HUES6 (cell line): Measurements from ENCODE around the gene CCDC120.

Experiments used
- H3K27ac ChIP-seq: 2 replicates; pipeline ENCODE4 v1.7.0; 2013; ENCODE audit warnings: low read depth, mild to moderate bottlenecking, low read length, inconsistent platforms
- H3K27me3 ChIP-seq: 2 replicates; pipeline ENCODE4 v1.6.1; 2013; ENCODE audit warnings: low read length; ENCODE audit not compliant: control insufficient read depth, insufficient read depth
- H3K36me3 ChIP-seq: 2 replicates; pipeline ENCODE4 v1.6.1; 2013; ENCODE audit warnings: low read length; ENCODE audit not compliant: control insufficient read depth, insufficient read depth
- H3K4me1 ChIP-seq: 2 replicates; pipeline ENCODE4 v1.6.1; 2013; ENCODE audit warnings: low read length; ENCODE audit not compliant: control insufficient read depth, insufficient read depth
- H3K4me3 ChIP-seq: 2 replicates; pipeline ENCODE4 v1.5.1; 2013; ENCODE audit warnings: low read depth, low read length
- H3K9ac ChIP-seq: one replicate; pipeline ENCODE4 v1.6.1; 2013; ENCODE audit warnings: mild to moderate bottlenecking, low read length
- H3K9me3 ChIP-seq: 2 replicates; pipeline ENCODE4 v1.6.1; 2013; ENCODE audit warnings: low read depth, low read length; ENCODE audit not compliant: control insufficient read depth, insufficient read depth

The CCDC120 gene

GRCh38 chrX:49073601-49074575, 15.1 kb downstream of the CCDC120 start, which contains the start of gene PRAF2:
Gene PRAF2 (minus strand): TSS chrX:49074002. CDS start chrX:49073987, 15 bp downstream.
- Histone ChIP-seq H3K27ac (no peak within 1 kb of the TSS; the same call in 1 of the 2 replicates), H3K27me3 (no peaks in the 10 kb centered on the region), H3K9ac (peak within 1 kb of the TSS; percentile 72)

GRCh38 chrX:49075347-49075746, 16.5 kb downstream of the CCDC120 start:
- Histone ChIP-seq H3K9ac (no peak overlapping the region), H3K36me3 (peaks cover 16% of the 10 kb centered on the region; the same call in 1 of the 2 replicates), H3K27ac (no peak overlapping the region), H3K27me3 (no peaks in the 10 kb centered on the region), H3K9me3 (peaks cover 16% of the 10 kb centered on the region; the same call in 1 of the 2 replicates), H3K4me1 (peaks cover 6% of the 10 kb centered on the region; the same call in 1 of the 2 replicates), H3K4me3 (no peak overlapping the region)

More at GRCh38 chrX:49073601-49074575, 15.1 kb downstream of the CCDC120 start, which contains the start of gene PRAF2:
- peaks cover 18% of the 10 kb centered on the region for H3K36me3 ChIP-seq
- H3K9me3 ChIP-seq = peaks cover 18% of the 10 kb centered on the region; the same call in 1 of the 2 replicates
- H3K4me1 ChIP-seq = peaks cover 6% of the 10 kb centered on the region; the same call in 1 of the 2 replicates
- H3K4me3 ChIP-seq = peak within 1 kb of the TSS; percentile 78

GRCh38 chrX:49077941-49078340, 19.1 kb downstream of the CCDC120 start:
- Histone ChIP-seq H3K27me3 (no peaks in the 10 kb centered on the region), H3K27ac (no peak overlapping the region), H3K4me1 (peaks cover 3% of the 10 kb centered on the region; the same call in 1 of the 2 replicates), H3K36me3 (peaks cover 16% of the 10 kb centered on the region; the same call in 1 of the 2 replicates), H3K4me3 (no peak overlapping the region), H3K9me3 (peaks cover 11% of the 10 kb centered on the region; the same call in 1 of the 2 replicates), H3K9ac (no peak overlapping the region)

- peaks cover 16% of the 10 kb centered on the region; the same call in 1 of the 2 replicates for H3K36me3 ChIP-seq
- H3K4me3 ChIP-seq = peak within 1 kb of the TSS; percentile 68
- peaks cover 13% of the 10 kb centered on the region; the same call in 1 of the 2 replicates for H3K9me3 ChIP-seq
- H3K9ac ChIP-seq = peak within 1 kb of the TSS; percentile 86
- H3K27ac ChIP-seq = peak within 1 kb of the TSS; percentile 67; the same call in 1 of the 2 replicates
- no peaks in the 10 kb centered on the region; the same call in 1 of the 2 replicates for H3K4me1 ChIP-seq
- no peaks in the 10 kb centered on the region for H3K27me3 ChIP-seq
Measured at GRCh38 chrX:49079489-49080428, 21.0 kb downstream of the CCDC120 start, which contains the start of gene WDR45. Gene WDR45 (minus strand): TSS chrX:49079887. CDS start chrX:49078095, 1,792 bp downstream.

GRCh38 chrX:49082271-49082871, 23.6 kb downstream of the CCDC120 start:
- Histone ChIP-seq H3K27me3 (no peaks in the 10 kb centered on the region), H3K4me3 (no peak overlapping the region), H3K9me3 (peaks cover 2% of the 10 kb centered on the region; the same call in 1 of the 2 replicates), H3K27ac (no peak overlapping the region), H3K4me1 (no peaks in the 10 kb centered on the region; the same call in 1 of the 2 replicates), H3K9ac (no peak overlapping the region), H3K36me3 (0 out of 2 replicates have a peak, but pooled peaks cover 5% of the 10 kb centered on the region)

- H3K4me3 ChIP-seq = no peak overlapping the region
- no peak overlapping the region for H3K27ac ChIP-seq
- no peaks in the 10 kb centered on the region for H3K4me1 ChIP-seq
- H3K9me3 ChIP-seq = peaks cover 8% of the 10 kb centered on the region; the same call in 1 of the 2 replicates
- H3K9ac ChIP-seq = no peak overlapping the region
- no peaks in the 10 kb centered on the region for H3K27me3 ChIP-seq
- no peaks in the 10 kb centered on the region for H3K36me3 ChIP-seq
Measured at GRCh38 chrX:49089553-49089952, 30.8 kb downstream of the CCDC120 start.

- Histone ChIP-seq H3K36me3 (no peaks in the 10 kb centered on the region), H3K27me3 (no peaks in the 10 kb centered on the region), H3K9ac (no peak overlapping the region), H3K9me3 (peaks cover 6% of the 10 kb centered on the region; the same call in 1 of the 2 replicates), H3K27ac (no peak overlapping the region), H3K4me1 (no peaks in the 10 kb centered on the region), H3K4me3 (no peak overlapping the region)
Measured at GRCh38 chrX:49096419-49096818, 37.6 kb downstream of the CCDC120 start.

GRCh38 chrX:49100704-49101628, 42.2 kb downstream of the CCDC120 start:
- H3K4me1 ChIP-seq = no peaks in the 10 kb centered on the region
- no peaks in the 10 kb centered on the region for H3K36me3 ChIP-seq
- H3K9ac ChIP-seq = peak overlapping the region; percentile 83
- peaks cover 10% of the 10 kb centered on the region; the same call in 1 of the 2 replicates for H3K9me3 ChIP-seq
- H3K27ac ChIP-seq = no peak overlapping the region
- H3K4me3 ChIP-seq = peak overlapping the region; percentile 92
- no peaks in the 10 kb centered on the region for H3K27me3 ChIP-seq

GRCh38 chrX:49101629-49101984, 42.8 kb downstream of the CCDC120 start:
- peaks cover 7% of the 10 kb centered on the region; the same call in 1 of the 2 replicates for H3K9me3 ChIP-seq
- no peaks in the 10 kb centered on the region for H3K4me1 ChIP-seq
- H3K27me3 ChIP-seq = no peaks in the 10 kb centered on the region
- H3K4me3 ChIP-seq = peak overlapping the region; percentile 92
- H3K9ac ChIP-seq = peak overlapping the region; percentile 66
- no peak overlapping the region for H3K27ac ChIP-seq
- no peaks in the 10 kb centered on the region for H3K36me3 ChIP-seq
